Uterus (tissue), 4 donors: ENCODE measurements around the gene CCDC47. TPM values are rescaled to one million over a fixed set of nuclear protein-coding genes. Genes with fewer than 3 reads are reported as not detected.

Experiments used
- DNase-seq, 2 donors: peaks; one replicate each; pipeline ENCODE4 v3.0.0-alpha.2; 2019 to 2020
- H3K27ac ChIP-seq, 2 donors: fragments of 200-600 bp; sonication (generic); 1 replicate in 1 of 2; 2 replicates in 1 of 2; pipeline ENCODE4 v1.5.1; 2016 to 2018
- H3K27me3 ChIP-seq, 2 donors: fragments of 200-600 bp; sonication (generic); one replicate each; pipeline ENCODE4 v1.5.1; 2018 to 2019; ENCODE audit warnings: control low read depth in 1 of 2
- H3K36me3 ChIP-seq, 2 donors: fragments of 200-600 bp; sonication (generic); one replicate each; pipeline ENCODE4 v1.5.1; 2019; ENCODE audit warnings: control low read depth in 1 of 2
- H3K4me1 ChIP-seq, 2 donors: fragments of 200-600 bp; sonication (generic); one replicate each; pipeline ENCODE4 v1.5.1; 2018 to 2019; ENCODE audit warnings: control low read depth in 1 of 2
- H3K4me3 ChIP-seq, 2 donors: fragments of 200-600 bp; sonication (generic); 1 replicate in 1 of 2; 2 replicates in 1 of 2; pipeline ENCODE4 v1.5.1; 2018 to 2019; ENCODE audit warnings: mild to moderate bottlenecking in 1 of 2
- H3K9me3 ChIP-seq, 2 donors: fragments of 200-600 bp; sonication (generic); one replicate each; pipeline ENCODE4 v1.5.1; 2019; ENCODE audit warnings: control low read depth in 1 of 2
- POLR2A ChIP-seq, 2 donors: fragments of 450-650 bp; IDR thresholded peaks; one replicate each; pipeline ENCODE4 v1.6.1; 2016; ENCODE audit warnings: antibody characterized with exemption in 2 of 2, mild to moderate bottlenecking in 1 of 2, moderate library complexity in 1 of 2
- intact Hi-C: fragments of 100-400 bp; cut with DNase I; formaldehyde crosslinking; loops from one replicate; pipeline ENCODE4 v1.15.1; 2023; ENCODE audit warnings: low total_unique reads
- total RNA-seq, 4 donors: library from RNA; depleted of rRNA in 3 of 4; stranded (reverse); fragments of >200 nt in 3 of 4; gene quantifications; one replicate each; pipeline versions ENCODE4 v1.1.0 to v1.2.4, GENCODE V29; 2014 to 2023
- TF ChIP-seq, protein P1 (sequence below), 4 experiments: fragments of 200-600 bp in 2 of 4; fragments of 450-650 bp in 2 of 4; sonication (generic) in 2 of 4; IDR thresholded peaks; one replicate each; pipeline ENCODE4 v1.5.1; 2016 to 2019; ENCODE audit warnings: antibody characterized with exemption in 4 of 4, mild to moderate bottlenecking in 2 of 4, moderate library complexity in 1 of 4
- donor health status: DM: yes; HTN: yes; CAD: no.

The CCDC47 gene
- total RNA-seq, 4 donors from 2014 or later: 15.1 to 91.5 (median 49.3) TPM

DNA sequence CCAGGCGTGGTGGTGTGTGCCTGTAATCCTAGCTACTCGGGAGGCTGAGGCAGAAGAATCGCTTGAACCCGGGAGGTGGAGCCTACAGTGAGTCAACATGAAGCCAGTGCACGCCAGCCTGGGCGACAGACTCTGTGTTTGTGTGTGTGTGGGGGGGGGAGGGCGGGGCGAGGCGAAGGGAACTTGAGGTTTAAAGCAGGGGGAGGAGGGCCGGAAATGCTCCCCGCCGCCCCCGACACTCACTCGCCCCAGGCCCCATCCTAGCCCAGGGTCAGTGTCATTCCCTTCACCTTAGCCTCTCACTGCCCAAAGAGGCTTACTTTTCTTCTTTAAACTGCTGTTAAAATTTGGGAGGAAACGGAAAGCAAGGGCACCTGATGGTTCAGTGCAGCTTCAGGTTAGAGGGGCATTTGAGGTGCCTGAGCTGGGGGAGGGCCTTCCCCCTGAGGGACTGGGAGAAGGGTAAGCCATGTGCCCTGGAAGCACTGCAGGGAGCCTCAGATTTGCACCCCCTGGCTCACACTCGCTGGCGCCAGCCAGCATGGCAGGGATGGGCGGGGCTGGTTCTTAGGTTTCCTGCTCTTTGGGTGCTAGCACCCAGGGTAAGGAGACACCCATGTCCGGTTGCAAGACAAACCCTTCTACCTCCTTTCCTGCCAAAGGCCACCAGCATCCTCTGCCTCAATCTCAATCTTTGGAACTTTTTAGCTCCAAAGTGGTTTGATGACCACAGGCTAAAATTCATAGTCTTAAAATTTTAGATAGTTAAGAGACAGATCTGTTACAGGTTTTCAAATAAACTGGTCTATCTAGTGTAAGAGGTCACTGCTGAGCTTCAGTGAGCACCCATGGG is 71.3 kb downstream of the CCDC47 start:
- Histone ChIP-seq H3K27me3 (no peaks in the 10 kb centered on the region), H3K4me1 (peaks cover 0 to 10% of the 10 kb centered on the region in 2 donors), H3K27ac (peak overlapping the region in 1 of 2 donors; percentile 14), H3K36me3 (no peaks in the 10 kb centered on the region), H3K9me3 (no peaks in the 10 kb centered on the region), H3K4me3 (no peak overlapping the region)
- no peak for DNase-seq
- TF ChIP-seq, protein P1, sequence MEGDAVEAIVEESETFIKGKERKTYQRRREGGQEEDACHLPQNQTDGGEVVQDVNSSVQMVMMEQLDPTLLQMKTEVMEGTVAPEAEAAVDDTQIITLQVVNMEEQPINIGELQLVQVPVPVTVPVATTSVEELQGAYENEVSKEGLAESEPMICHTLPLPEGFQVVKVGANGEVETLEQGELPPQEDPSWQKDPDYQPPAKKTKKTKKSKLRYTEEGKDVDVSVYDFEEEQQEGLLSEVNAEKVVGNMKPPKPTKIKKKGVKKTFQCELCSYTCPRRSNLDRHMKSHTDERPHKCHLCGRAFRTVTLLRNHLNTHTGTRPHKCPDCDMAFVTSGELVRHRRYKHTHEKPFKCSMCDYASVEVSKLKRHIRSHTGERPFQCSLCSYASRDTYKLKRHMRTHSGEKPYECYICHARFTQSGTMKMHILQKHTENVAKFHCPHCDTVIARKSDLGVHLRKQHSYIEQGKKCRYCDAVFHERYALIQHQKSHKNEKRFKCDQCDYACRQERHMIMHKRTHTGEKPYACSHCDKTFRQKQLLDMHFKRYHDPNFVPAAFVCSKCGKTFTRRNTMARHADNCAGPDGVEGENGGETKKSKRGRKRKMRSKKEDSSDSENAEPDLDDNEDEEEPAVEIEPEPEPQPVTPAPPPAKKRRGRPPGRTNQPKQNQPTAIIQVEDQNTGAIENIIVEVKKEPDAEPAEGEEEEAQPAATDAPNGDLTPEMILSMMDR (IDR thresholded peaks at IDR 0.05): no peak
- TF ChIP-seq POLR2A (IDR thresholded peaks at IDR 0.05): no peak
- intact Hi-C loops: no loop called here

DNA sequence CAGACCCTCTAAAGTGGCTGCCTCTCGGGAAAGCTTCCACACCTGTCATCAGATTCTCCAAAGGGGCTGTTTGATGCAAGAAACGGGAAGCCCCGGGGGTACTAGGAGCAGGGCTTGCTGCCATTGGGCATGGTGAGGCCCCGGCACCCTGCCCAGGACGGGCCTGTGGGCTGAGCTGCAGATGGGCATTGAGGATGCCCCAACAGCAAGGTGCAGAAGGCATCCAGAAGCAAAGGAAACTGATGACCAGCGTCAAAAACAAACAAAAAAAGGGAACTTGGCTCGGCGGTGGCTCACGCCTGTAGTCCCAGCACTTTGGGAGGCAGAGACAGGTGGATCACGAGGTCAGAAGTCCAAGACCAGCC is 72.0 kb downstream of the CCDC47 start:
- peaks cover 0 to 10% of the 10 kb centered on the region in 2 donors for H3K4me1 ChIP-seq
- no peaks in the 10 kb centered on the region for H3K9me3 ChIP-seq
- H3K4me3 ChIP-seq: peak overlapping the region in 1 of 2 donors; percentile 2
- H3K27me3 ChIP-seq: no peaks in the 10 kb centered on the region
- no peaks in the 10 kb centered on the region for H3K36me3 ChIP-seq
- DNase-seq: no peak
- H3K27ac ChIP-seq: peak overlapping the region in 1 of 2 donors; percentile 14
- TF ChIP-seq, protein P1 (IDR thresholded peaks at IDR 0.05): no peak
- TF ChIP-seq POLR2A (IDR thresholded peaks at IDR 0.05): no peak
- intact Hi-C loops: no loop called here

DNA sequence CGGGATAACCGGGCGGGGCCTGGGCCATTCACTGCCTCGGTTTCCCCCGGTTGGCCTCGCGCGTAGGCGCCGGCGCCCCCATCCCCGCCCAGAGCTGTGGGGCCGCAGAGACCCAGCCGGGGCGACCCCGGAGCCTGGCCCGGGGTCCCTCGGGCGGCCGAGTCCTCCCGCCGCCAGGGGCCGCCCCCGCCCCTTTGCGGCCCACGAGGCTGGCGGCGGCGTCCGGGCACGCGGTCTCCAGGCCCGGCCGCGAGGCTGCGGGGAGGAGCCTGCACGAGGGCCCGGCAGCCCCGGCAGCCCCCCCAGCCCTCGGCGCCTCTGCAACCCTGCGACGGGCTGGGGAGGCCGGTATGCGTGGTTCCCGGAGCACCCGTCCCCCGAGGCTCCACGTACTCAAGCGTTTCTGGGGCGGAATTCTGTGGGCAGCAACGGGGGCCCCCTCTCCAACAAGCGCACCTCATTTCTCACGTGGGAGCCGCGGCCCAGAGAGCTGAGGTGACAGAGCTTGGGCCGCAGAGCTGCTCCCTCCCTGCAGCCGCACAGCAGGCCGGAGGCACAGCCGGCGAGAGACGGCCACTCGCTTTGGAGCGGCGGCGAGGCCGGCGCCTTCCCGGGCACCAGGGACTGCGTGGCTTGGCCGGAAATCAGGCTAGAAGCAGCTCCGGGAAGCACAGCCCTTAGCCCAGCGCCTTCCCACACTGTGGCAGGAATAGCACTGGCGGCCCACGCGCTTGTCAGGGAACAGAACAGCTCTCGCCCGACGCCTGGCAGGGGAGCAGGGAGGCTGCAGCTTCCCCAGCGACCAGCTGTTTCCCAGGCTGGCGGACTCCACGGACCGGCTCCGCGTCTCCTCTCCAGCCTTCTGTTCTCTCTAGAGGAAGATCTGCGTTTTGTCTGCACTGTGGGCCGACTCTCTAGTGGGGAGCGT is 72.6 kb downstream of the CCDC47 start:
- Histone ChIP-seq H3K4me1 (peaks cover 0 to 10% of the 10 kb centered on the region in 2 donors), H3K4me3 (peak overlapping the region; percentile 2 to 64)
- intact Hi-C loops: no loop called here

DNA sequence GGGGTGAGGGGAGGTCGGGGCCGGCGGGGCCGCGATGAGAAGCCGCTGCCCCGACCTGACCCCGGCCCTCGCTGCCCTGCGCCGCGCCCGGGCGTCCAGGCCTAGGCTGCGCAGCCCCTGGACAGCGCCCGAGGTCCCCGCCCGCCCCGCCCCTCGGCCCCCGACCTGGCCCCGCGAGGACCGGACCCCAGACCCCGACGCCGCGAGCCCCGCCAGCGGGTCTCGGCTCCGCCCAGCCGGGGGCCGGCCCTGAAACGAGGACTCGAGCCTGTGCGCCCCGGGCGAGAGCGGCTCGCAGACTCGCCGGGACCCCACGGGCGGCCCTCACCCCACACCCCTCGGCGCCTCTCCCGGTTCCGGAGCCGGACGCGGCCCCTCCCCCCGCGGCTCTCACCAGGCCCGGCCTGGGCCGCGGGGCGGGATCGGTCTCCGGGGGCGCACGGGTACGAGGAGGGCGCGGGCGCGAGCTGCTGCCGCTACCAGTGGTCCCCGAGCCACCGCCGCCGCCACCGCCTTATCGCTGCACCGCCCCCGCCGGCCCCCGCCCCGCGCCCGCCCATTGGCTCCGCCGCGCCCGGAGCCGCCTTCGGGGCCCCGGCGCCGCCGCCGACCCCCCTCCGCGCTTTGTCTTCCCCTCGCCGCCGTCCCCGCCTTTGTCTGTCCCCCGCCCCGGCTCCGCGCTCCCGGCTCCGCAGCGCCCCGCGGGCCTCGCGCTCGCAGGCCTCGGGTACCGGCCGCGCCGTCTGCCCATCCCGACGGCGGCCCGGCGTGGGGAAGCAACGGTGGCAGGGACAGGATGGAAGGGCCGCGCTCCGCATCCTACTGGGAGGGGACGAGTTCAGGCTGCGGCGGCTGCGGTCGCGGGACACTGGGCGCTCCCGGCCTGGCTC is 73.5 kb downstream of the CCDC47 start, which contains the start of gene LIMD2:
Gene LIMD2, minus strand, starts transcription at position 488 of the 890 bp plus-strand sequence. CDS start 827 bp downstream, outside the sequence.
- peak; percentile 42 to 54 for DNase-seq
- Histone ChIP-seq H3K4me1 (peaks cover 0 to 10% of the 10 kb centered on the region in 2 donors), H3K36me3 (no peaks in the 10 kb centered on the region), H3K9me3 (no peaks in the 10 kb centered on the region), H3K27ac (peak within 1 kb of the TSS; percentile 31 to 73), H3K4me3 (peak within 1 kb of the TSS; percentile 2 to 64), H3K27me3 (no peaks in the 10 kb centered on the region)
- intact Hi-C loops: no loop called here
- TF ChIP-seq, protein P1 (IDR thresholded peaks at IDR 0.05): no peak
- TF ChIP-seq POLR2A (IDR thresholded peaks at IDR 0.05): no peak

More for the DNA sequence above, 72.6 kb downstream of the CCDC47 start:
- DNase-seq: peak; percentile 44 to 56
- Histone ChIP-seq H3K36me3 (no peaks in the 10 kb centered on the region), H3K27me3 (no peaks in the 10 kb centered on the region), H3K9me3 (no peaks in the 10 kb centered on the region), H3K27ac (peak overlapping the region; percentile 31 to 71)
- TF ChIP-seq, protein P1 (IDR thresholded peaks at IDR 0.05): peak in 1 of 4 experiments; percentile 9
- TF ChIP-seq POLR2A (IDR thresholded peaks at IDR 0.05): no peak
